Measurements from ENCODE around the gene KLB.

The KLB gene

DNA sequence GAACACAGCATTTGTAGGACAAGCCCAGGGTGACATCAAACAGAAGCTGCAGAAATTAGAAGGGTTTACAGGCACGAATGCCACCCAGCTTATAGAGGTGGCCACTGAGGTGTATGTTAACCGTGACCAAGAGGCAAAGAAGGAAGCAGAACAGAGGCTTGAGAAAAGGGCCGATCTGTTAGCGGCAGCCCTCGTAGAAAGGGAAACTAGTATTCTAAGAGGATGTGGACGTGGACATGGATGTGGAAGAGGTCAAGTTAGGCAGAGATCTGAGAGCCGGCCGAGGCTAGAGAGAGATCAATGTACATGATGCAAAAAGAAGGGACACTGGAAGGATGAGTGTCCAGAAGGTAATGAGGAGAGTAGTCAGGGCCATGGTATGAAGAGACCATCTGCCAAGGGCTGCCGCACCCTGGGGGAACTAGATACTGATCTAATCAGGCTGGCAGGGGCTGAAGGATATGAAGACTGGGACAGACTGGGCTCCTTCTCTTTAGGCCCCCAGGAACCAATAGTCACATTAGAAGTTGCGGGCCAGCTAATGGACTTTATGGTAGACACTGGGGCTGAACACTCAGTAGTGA is 79.6 kb downstream of the KLB start:
- TF ChIP-seq TAF1 (IDR thresholded peaks at IDR 0.05; ENCODE audit: borderline replicate concordance, insufficient read depth, low read length) (no peak), SIN3A (IDR thresholded peaks at IDR 0.05; ENCODE audit: borderline replicate concordance, insufficient read depth, low read length) (no peak), FOXP2 (optimal IDR thresholded peaks at IDR 0.05; ENCODE audit: borderline replicate concordance, extremely low read depth, extremely low read length, insufficient read depth) (no peak), POLR2AphosphoS5 (IDR thresholded peaks at IDR 0.05; ENCODE audit: low read depth, low read length) (no peak)
- TF ChIP-seq, protein P1, sequence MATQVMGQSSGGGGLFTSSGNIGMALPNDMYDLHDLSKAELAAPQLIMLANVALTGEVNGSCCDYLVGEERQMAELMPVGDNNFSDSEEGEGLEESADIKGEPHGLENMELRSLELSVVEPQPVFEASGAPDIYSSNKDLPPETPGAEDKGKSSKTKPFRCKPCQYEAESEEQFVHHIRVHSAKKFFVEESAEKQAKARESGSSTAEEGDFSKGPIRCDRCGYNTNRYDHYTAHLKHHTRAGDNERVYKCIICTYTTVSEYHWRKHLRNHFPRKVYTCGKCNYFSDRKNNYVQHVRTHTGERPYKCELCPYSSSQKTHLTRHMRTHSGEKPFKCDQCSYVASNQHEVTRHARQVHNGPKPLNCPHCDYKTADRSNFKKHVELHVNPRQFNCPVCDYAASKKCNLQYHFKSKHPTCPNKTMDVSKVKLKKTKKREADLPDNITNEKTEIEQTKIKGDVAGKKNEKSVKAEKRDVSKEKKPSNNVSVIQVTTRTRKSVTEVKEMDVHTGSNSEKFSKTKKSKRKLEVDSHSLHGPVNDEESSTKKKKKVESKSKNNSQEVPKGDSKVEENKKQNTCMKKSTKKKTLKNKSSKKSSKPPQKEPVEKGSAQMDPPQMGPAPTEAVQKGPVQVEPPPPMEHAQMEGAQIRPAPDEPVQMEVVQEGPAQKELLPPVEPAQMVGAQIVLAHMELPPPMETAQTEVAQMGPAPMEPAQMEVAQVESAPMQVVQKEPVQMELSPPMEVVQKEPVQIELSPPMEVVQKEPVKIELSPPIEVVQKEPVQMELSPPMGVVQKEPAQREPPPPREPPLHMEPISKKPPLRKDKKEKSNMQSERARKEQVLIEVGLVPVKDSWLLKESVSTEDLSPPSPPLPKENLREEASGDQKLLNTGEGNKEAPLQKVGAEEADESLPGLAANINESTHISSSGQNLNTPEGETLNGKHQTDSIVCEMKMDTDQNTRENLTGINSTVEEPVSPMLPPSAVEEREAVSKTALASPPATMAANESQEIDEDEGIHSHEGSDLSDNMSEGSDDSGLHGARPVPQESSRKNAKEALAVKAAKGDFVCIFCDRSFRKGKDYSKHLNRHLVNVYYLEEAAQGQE (IDR thresholded peaks at IDR 0.05; ENCODE audit: insufficient read depth in 1 of 2, low read depth in 2 of 2, low read length in 2 of 2) = no peak

DNA sequence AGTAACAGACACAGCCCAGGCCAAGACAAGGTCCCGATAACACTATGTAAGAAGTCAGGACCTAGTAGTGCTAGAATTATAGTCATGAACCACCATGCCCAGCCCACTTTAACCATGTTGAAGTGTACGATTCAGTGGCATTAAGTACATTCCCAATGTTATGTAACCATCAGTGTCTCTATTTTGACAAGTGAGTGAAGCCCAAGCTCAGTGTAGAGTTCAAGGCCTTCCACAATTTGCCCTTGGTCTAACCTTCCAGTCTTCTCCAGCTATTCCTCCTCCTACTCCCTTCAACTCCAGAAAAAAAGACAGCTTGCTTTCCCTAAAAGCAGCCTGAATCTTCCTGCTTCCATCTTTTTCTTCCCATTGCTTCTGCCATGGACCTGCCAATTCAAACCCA is 83.6 kb downstream of the KLB start:
- no peak for TF ChIP-seq POLR2AphosphoS5 (IDR thresholded peaks at IDR 0.05; ENCODE audit: low read depth, low read length)
- no peak for TF ChIP-seq FOXP2 (optimal IDR thresholded peaks at IDR 0.05; ENCODE audit: borderline replicate concordance, extremely low read depth, extremely low read length, insufficient read depth)
- no peak for TF ChIP-seq TAF1 (IDR thresholded peaks at IDR 0.05; ENCODE audit: borderline replicate concordance, insufficient read depth, low read length)
- no peak for TF ChIP-seq SIN3A (IDR thresholded peaks at IDR 0.05; ENCODE audit: borderline replicate concordance, insufficient read depth, low read length)
- TF ChIP-seq, protein P1 (IDR thresholded peaks at IDR 0.05; ENCODE audit: insufficient read depth in 1 of 2, low read depth in 2 of 2, low read length in 2 of 2) = no peak

DNA sequence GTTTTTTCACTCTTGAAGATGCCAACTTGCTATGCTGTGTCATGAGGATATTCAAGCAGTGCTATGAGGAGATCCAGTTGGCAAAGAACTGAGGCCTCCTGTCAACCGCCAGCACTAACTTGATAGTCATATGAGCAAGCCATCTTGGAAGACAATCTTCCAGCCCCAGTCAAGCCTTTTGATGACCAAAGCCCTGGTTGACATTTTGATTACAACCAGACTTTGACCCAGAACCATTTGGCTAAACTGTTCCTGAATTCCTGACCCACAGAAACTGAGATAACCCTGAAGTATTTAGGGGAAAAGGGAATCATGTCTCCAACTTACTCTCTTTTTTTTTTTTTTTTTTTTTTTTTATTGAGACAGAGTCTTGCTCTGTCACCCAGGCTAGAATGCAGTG is 87.6 kb downstream of the KLB start:
- TF ChIP-seq, protein P1 (IDR thresholded peaks at IDR 0.05; ENCODE audit: insufficient read depth in 1 of 2, low read depth in 2 of 2, low read length in 2 of 2) = no peak
- no peak for TF ChIP-seq SIN3A (IDR thresholded peaks at IDR 0.05; ENCODE audit: borderline replicate concordance, insufficient read depth, low read length)

DNA sequence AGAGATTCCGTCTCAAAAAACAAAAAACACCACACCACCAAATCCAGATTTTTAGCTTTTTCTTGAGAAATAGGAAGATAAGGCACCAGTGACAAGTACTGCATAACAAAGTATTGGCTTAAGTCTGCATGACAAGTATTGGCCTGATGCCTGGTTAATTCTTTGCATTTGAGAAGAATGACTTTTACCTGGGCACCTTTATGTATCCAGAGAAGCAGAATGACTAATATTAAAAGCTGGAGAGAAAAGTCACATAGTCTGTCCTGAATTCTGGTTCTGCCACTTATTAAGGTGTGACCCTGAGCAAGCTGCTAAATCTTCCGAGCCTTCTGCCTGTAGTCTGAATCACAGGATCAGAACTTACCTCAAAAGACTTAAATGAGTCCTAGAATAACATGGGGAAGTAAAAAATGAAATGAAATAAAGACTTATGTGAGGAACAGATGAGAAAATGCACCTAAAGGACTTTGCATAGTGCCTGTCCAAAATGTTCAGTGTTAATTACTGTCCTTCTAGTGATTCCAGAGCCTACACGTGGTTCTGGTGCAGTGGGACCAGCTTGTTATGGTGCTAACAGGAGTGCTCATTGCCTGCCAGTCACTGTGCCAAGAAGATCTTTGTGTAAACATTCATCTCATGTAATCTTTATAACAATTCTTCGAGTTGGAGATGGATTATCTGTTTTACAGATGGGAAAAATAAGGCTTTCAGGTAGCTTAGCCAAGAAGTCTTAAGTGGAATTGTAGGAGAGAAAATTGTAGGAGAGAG is 88.9 kb downstream of the KLB start:
- TF ChIP-seq, protein P1 (IDR thresholded peaks at IDR 0.05; ENCODE audit: insufficient read depth in 1 of 2, low read depth in 2 of 2, low read length in 2 of 2) = no peak
- TF ChIP-seq FOXP2 (optimal IDR thresholded peaks at IDR 0.05; ENCODE audit: borderline replicate concordance, extremely low read depth, extremely low read length, insufficient read depth) = no peak

Measured in PFSK-1 (cell line).